ENCODE results near the gene DNAAF5.
"Not testable (repeated sequence)": the region's sequence is repeated elsewhere in the genome, so short reads cannot be mapped to it uniquely, and the experiment has no call there.

Gene DNAAF5

DNA sequence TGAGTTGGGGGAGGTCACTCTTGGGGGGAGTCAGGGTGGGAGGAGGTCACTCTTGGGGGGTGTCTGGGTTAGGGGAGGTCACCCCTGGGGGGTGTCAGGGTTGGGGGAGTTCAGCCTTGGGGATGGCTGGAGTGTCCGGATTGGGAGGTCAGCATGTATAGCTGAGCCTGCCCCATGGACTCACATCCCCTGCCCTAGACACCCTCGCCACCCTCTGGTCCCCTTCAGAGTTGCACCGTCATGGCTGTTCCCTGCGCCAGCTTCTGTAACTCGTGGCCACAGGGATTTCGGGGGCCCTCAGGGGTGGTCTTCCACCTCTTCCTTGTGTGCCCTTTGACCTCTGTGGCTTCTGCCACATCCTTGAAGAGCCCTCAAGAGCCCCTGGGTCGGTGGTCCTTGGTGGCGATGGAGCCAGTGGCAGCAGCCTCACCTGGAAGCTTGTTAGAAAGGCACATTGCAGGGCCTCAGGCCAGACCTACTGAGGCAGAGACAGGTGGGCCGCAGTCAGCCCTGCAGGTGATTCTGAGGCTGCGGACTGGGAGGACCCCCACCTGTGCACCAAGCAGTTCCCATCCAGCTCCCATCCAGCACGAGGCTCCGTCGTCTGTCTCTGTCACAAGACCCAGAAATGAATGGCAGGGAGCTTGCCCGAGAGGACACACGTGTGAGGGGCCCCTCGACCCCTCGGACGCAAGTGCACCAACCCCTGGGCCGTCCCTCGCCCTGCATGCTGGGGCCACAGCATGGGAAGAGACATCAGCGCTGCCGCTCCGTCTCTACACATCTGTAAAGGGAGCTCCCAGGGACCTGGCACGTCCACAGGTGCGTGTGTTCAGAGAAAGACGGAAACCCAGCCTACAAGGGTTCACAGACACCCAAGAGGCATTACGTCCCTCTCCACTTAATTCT lies 61.1 kb downstream of the DNAAF5 start:
- no peaks in the 10 kb centered on the region for H3K27me3 ChIP-seq (replicated peaks; ENCODE audit: control insufficient read depth, insufficient read depth, low read length, poor library complexity, severe bottlenecking)
- no peak for DNase-seq
- H3K9me3 ChIP-seq (ENCODE audit: control insufficient read depth, low read length): no peaks in the 10 kb centered on the region
- peaks cover 8% of the 10 kb centered on the region for H3K36me3 ChIP-seq (ENCODE audit: control insufficient read depth, insufficient read depth, low read length)
- peaks cover 4% of the 10 kb centered on the region for H3K4me1 ChIP-seq (ENCODE audit: control insufficient read depth, insufficient read depth, low read length, poor library complexity, severe bottlenecking)
- H3K4me3 ChIP-seq (ENCODE audit: insufficient read depth, low read depth, low read length, poor library complexity, severe bottlenecking): no peak overlapping the region
- H3K27ac ChIP-seq (ENCODE audit: insufficient read depth, low read length, poor library complexity, severe bottlenecking): no peak overlapping the region

GRCh38 chr7:791519-791918 lies 65.0 kb downstream of the DNAAF5 start:
- Histone ChIP-seq H3K36me3 (ENCODE audit: control insufficient read depth, insufficient read depth, low read length) (no peaks in the 10 kb centered on the region), H3K27me3 (replicated peaks; ENCODE audit: control insufficient read depth, insufficient read depth, low read length, poor library complexity, severe bottlenecking) (no peaks in the 10 kb centered on the region), H3K27ac (ENCODE audit: insufficient read depth, low read length, poor library complexity, severe bottlenecking) (no peak overlapping the region), H3K4me3 (ENCODE audit: insufficient read depth, low read depth, low read length, poor library complexity, severe bottlenecking) (no peak overlapping the region), H3K4me1 (ENCODE audit: control insufficient read depth, insufficient read depth, low read length, poor library complexity, severe bottlenecking) (peaks cover 1% of the 10 kb centered on the region), H3K9me3 (ENCODE audit: control insufficient read depth, low read length) (no peaks in the 10 kb centered on the region)
- DNase-seq: no peak

GRCh38 chr7:794207-794606 lies 67.7 kb downstream of the DNAAF5 start:
- no peaks in the 10 kb centered on the region for H3K36me3 ChIP-seq (ENCODE audit: control insufficient read depth, insufficient read depth, low read length)
- no peaks in the 10 kb centered on the region for H3K27me3 ChIP-seq (replicated peaks; ENCODE audit: control insufficient read depth, insufficient read depth, low read length, poor library complexity, severe bottlenecking)
- H3K4me3 ChIP-seq (ENCODE audit: insufficient read depth, low read depth, low read length, poor library complexity, severe bottlenecking): no peak overlapping the region
- H3K4me1 ChIP-seq (ENCODE audit: control insufficient read depth, insufficient read depth, low read length, poor library complexity, severe bottlenecking): no peaks in the 10 kb centered on the region
- H3K9me3 ChIP-seq (ENCODE audit: control insufficient read depth, low read length): no peaks in the 10 kb centered on the region
- H3K27ac ChIP-seq (ENCODE audit: insufficient read depth, low read length, poor library complexity, severe bottlenecking): no peak overlapping the region
- DNase-seq: no peak

GRCh38 chr7:794671-795329 lies 68.3 kb downstream of the DNAAF5 start:
- no peak overlapping the region for H3K4me3 ChIP-seq (ENCODE audit: insufficient read depth, low read depth, low read length, poor library complexity, severe bottlenecking)
- no peak for DNase-seq
- no peaks in the 10 kb centered on the region for H3K4me1 ChIP-seq (ENCODE audit: control insufficient read depth, insufficient read depth, low read length, poor library complexity, severe bottlenecking)
- H3K36me3 ChIP-seq (ENCODE audit: control insufficient read depth, insufficient read depth, low read length): no peaks in the 10 kb centered on the region
- no peaks in the 10 kb centered on the region for H3K9me3 ChIP-seq (ENCODE audit: control insufficient read depth, low read length)
- no peak overlapping the region for H3K27ac ChIP-seq (ENCODE audit: insufficient read depth, low read length, poor library complexity, severe bottlenecking)
- no peaks in the 10 kb centered on the region for H3K27me3 ChIP-seq (replicated peaks; ENCODE audit: control insufficient read depth, insufficient read depth, low read length, poor library complexity, severe bottlenecking)

GRCh38 chr7:796434-797169 lies 70.1 kb downstream of the DNAAF5 start:
- H3K36me3 ChIP-seq (ENCODE audit: control insufficient read depth, insufficient read depth, low read length); H3K4me1 ChIP-seq (ENCODE audit: control insufficient read depth, insufficient read depth, low read length, poor library complexity, severe bottlenecking); H3K4me3 ChIP-seq (ENCODE audit: insufficient read depth, low read depth, low read length, poor library complexity, severe bottlenecking); H3K27ac ChIP-seq (ENCODE audit: insufficient read depth, low read length, poor library complexity, severe bottlenecking); H3K9me3 ChIP-seq (ENCODE audit: control insufficient read depth, low read length); H3K27me3 ChIP-seq (replicated peaks; ENCODE audit: control insufficient read depth, insufficient read depth, low read length, poor library complexity, severe bottlenecking); DNase-seq: not testable (repeated sequence)

- Histone ChIP-seq H3K4me3 (ENCODE audit: insufficient read depth, low read depth, low read length, poor library complexity, severe bottlenecking) (no peak overlapping the region), H3K36me3 (ENCODE audit: control insufficient read depth, insufficient read depth, low read length) (no peaks in the 10 kb centered on the region), H3K27me3 (replicated peaks; ENCODE audit: control insufficient read depth, insufficient read depth, low read length, poor library complexity, severe bottlenecking) (no peaks in the 10 kb centered on the region), H3K4me1 (ENCODE audit: control insufficient read depth, insufficient read depth, low read length, poor library complexity, severe bottlenecking) (no peaks in the 10 kb centered on the region), H3K9me3 (ENCODE audit: control insufficient read depth, low read length) (no peaks in the 10 kb centered on the region), H3K27ac (ENCODE audit: insufficient read depth, low read length, poor library complexity, severe bottlenecking) (no peak overlapping the region)
- no peak for DNase-seq
Observed at GRCh38 chr7:798921-799470, 72.5 kb downstream of the DNAAF5 start.

- Histone ChIP-seq H3K4me3 (ENCODE audit: insufficient read depth, low read depth, low read length, poor library complexity, severe bottlenecking) (no peak overlapping the region), H3K27ac (ENCODE audit: insufficient read depth, low read length, poor library complexity, severe bottlenecking) (no peak overlapping the region), H3K4me1 (ENCODE audit: control insufficient read depth, insufficient read depth, low read length, poor library complexity, severe bottlenecking) (no peaks in the 10 kb centered on the region), H3K36me3 (ENCODE audit: control insufficient read depth, insufficient read depth, low read length) (no peaks in the 10 kb centered on the region), H3K27me3 (replicated peaks; ENCODE audit: control insufficient read depth, insufficient read depth, low read length, poor library complexity, severe bottlenecking) (no peaks in the 10 kb centered on the region), H3K9me3 (ENCODE audit: control insufficient read depth, low read length) (no peaks in the 10 kb centered on the region)
- no peak for DNase-seq
Observed at GRCh38 chr7:800692-801091, 74.2 kb downstream of the DNAAF5 start.

- H3K27me3 ChIP-seq (replicated peaks; ENCODE audit: control insufficient read depth, insufficient read depth, low read length, poor library complexity, severe bottlenecking); DNase-seq; H3K9me3 ChIP-seq (ENCODE audit: control insufficient read depth, low read length); H3K36me3 ChIP-seq (ENCODE audit: control insufficient read depth, insufficient read depth, low read length); H3K4me3 ChIP-seq (ENCODE audit: insufficient read depth, low read depth, low read length, poor library complexity, severe bottlenecking); H3K4me1 ChIP-seq (ENCODE audit: control insufficient read depth, insufficient read depth, low read length, poor library complexity, severe bottlenecking); H3K27ac ChIP-seq (ENCODE audit: insufficient read depth, low read length, poor library complexity, severe bottlenecking): not testable (repeated sequence)
Observed at GRCh38 chr7:801351-801750, 74.9 kb downstream of the DNAAF5 start.

- Histone ChIP-seq H3K27ac (ENCODE audit: insufficient read depth, low read length, poor library complexity, severe bottlenecking) (no peak overlapping the region), H3K36me3 (ENCODE audit: control insufficient read depth, insufficient read depth, low read length) (no peaks in the 10 kb centered on the region), H3K9me3 (ENCODE audit: control insufficient read depth, low read length) (no peaks in the 10 kb centered on the region), H3K27me3 (replicated peaks; ENCODE audit: control insufficient read depth, insufficient read depth, low read length, poor library complexity, severe bottlenecking) (no peaks in the 10 kb centered on the region), H3K4me3 (ENCODE audit: insufficient read depth, low read depth, low read length, poor library complexity, severe bottlenecking) (no peak overlapping the region), H3K4me1 (ENCODE audit: control insufficient read depth, insufficient read depth, low read length, poor library complexity, severe bottlenecking) (no peaks in the 10 kb centered on the region)
- DNase-seq: no peak
Observed at GRCh38 chr7:801940-802381, 75.5 kb downstream of the DNAAF5 start.
